ENCODE results near the gene AASDH.

The AASDH gene

DNA sequence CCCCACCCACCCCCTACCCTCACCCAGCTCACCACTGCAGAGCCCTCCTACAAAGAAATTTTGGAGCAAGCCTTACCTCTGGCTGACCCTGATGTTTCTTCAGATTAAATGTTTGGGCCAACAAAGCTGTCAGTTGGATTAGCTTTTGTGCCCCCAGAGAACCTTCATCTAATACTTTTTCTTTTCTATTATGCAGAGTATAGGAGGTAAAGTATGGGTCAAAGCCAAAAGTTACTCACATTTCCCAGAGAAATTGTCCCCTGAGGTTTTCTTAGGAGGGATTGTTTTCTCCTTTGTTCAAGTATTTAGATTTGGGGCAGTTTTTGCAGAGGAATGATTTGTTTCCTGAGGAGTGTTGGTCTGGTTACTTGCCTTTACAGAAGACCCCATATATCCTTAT is 69.5 kb downstream of the AASDH start:
- H3K4me1 Mint-ChIP-seq: no peaks in the 10 kb centered on the region
- H3K36me3 Mint-ChIP-seq: peaks cover 0 to 4% of the 10 kb centered on the region in 2 donors
- H3K9me3 Mint-ChIP-seq: peaks cover 4 to 6% of the 10 kb centered on the region in 2 donors
- DNase-seq (no peak), ATAC-seq (replicated peaks) (no peak)
- H3K27me3 Mint-ChIP-seq: no peaks in the 10 kb centered on the region
- no peak overlapping the region for H3K27ac Mint-ChIP-seq
- H3K4me3 Mint-ChIP-seq: no peak overlapping the region

DNA sequence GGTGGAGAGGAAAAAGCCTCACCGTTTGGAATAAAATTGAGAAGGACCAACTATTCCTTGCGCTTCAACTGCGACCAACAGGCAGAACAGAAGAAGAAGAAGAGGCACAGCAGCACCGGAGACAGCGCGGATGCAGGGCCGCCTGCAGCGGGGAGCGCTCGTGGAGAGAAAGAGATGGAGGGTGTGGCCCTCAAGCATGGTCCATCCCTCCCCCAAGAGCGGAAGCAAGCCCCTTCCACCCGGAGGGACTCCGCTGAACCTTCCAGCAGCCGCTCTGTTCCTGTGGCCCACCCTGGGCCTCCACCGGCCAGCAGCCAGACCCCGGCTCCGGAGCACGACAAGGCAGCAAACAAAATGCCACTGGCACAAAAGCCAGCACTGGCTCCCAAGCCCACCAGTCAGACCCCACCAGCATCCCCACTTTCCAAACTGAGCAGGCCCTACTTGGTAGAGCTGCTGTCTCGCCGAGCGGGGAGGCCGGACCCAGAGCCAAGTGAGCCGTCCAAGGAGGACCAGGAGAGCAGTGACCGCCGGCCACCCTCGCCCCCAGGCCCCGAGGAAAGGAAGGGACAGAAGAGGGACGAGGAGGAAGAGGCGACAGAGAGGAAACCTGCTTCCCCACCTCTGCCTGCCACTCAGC is 71.2 kb downstream of the AASDH start:
- no peak for DNase-seq
- no peak for ATAC-seq (replicated peaks)
- H3K4me3 Mint-ChIP-seq: no peak overlapping the region
- H3K4me1 Mint-ChIP-seq: no peaks in the 10 kb centered on the region
- H3K9me3 Mint-ChIP-seq: peaks cover 4 to 6% of the 10 kb centered on the region in 2 donors
- H3K27me3 Mint-ChIP-seq: no peaks in the 10 kb centered on the region
- H3K27ac Mint-ChIP-seq: no peak overlapping the region
- H3K36me3 Mint-ChIP-seq: peaks cover 0 to 4% of the 10 kb centered on the region in 2 donors

DNA sequence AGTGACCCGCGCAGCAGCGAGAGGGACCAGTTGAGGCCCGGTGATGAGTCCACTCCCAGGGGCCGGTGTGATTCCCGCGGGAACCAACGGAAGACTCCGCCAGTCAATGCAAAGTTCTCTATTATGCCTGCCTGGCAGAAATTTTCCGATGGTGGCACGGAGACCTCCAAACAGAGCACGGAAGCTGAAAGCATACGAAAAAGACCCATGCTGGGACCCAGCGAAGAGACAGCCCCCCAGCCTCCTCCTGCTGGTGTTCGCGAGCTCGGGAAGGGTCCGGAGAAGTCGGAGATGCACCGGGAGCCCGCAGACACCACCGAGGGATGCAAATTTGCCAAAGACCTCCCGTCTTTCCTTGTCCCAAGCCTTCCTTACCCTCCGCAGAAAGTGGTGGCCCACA is 71.7 kb downstream of the AASDH start:
- Mint-ChIP-seq H3K4me1 (no peaks in the 10 kb centered on the region), H3K36me3 (peaks cover 0 to 4% of the 10 kb centered on the region in 2 donors), H3K4me3 (no peak overlapping the region), H3K27ac (no peak overlapping the region), H3K9me3 (peaks cover 4 to 6% of the 10 kb centered on the region in 2 donors), H3K27me3 (no peaks in the 10 kb centered on the region)
- DNase-seq (no peak), ATAC-seq (replicated peaks) (no peak)

DNA sequence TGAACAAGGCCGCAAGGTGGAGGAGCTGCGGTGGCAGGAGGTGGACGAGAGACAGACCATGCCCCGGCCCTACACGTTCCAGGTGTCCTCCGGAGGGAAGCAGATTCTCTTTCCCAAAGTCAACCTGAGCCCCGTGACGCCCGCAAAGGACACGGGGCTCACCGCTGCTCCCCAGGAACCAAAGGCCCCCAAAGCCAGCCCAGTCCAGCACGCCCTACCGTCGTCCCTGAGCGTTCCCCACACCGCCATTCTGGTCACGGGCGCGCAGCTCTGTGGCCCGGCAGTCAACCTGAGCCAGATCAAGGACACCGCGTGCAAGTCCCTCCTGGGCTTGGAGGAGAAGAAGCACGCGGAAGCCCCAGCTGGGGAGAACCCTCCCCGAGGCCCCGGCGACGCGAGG is 72.2 kb downstream of the AASDH start:
- Mint-ChIP-seq H3K9me3 (peaks cover 4 to 6% of the 10 kb centered on the region in 2 donors), H3K4me3 (no peak overlapping the region), H3K36me3 (peaks cover 0 to 4% of the 10 kb centered on the region in 2 donors), H3K27me3 (no peaks in the 10 kb centered on the region), H3K27ac (no peak overlapping the region), H3K4me1 (no peaks in the 10 kb centered on the region)
- ATAC-seq (replicated peaks) (no peak), DNase-seq (no peak)

DNA sequence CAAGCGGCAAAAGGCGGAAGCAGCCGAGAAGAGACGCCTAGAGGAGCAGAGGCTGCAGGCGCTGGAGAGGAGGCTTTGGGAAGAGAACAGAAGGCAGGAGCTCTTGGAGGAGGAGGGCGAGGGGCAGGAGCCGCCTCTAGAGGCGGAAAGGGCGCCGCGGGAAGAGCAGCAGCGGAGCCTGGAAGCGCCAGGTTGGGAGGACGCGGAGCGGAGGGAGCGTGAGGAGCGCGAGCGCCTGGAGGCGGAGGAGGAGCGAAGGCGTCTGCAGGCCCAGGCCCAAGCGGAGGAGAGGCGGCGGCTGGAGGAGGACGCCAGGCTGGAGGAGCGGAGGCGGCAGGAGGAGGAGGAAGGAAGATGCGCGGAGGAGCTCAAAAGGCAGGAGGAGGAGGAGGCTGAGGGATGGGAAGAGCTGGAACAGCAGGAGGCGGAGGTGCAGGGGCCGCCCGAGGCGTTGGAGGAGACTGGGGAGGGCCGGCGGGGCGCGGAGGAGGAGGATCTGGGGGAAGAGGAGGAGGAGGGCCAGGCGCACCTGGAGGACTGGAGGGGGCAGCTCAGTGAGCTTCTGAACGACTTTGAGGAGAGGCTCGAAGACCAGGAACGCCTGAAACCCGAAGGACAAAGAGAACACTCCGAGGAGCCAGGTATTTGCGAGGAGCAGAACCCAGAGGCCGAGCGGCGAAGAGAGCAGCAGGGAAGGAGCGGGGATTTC is 72.9 kb downstream of the AASDH start:
- Mint-ChIP-seq H3K9me3 (peaks cover 4 to 6% of the 10 kb centered on the region in 2 donors), H3K36me3 (peaks cover 0 to 4% of the 10 kb centered on the region in 2 donors)
- no peak for ATAC-seq (replicated peaks)

DNA sequence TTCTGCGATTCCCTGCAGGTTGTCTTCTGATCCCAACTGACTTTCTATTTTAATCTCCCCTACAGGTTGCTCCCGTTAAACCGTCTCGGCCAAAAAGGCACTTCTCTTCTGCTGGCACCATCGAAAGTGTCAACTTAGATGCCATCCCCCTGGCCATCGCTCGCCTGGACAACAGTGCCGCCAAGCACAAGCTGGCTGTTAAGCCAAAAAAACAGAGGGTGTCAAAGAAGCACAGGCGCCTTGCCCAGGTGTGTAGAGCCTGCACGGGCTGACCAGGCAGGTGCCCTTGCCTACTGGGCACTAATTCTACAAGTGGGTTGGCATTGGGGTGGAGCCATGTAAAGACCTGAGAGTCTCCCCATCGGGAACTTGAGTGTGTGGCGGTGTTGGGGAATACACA is 74.2 kb downstream of the AASDH start:
- H3K4me3 Mint-ChIP-seq: no peak overlapping the region
- no peak overlapping the region for H3K27ac Mint-ChIP-seq

More for the DNA sequence above, 72.9 kb downstream of the AASDH start:
- H3K27me3 Mint-ChIP-seq: no peaks in the 10 kb centered on the region
- DNase-seq: no peak
- H3K27ac Mint-ChIP-seq: no peak overlapping the region
- H3K4me3 Mint-ChIP-seq: no peak overlapping the region
- no peaks in the 10 kb centered on the region for H3K4me1 Mint-ChIP-seq

DNA sequence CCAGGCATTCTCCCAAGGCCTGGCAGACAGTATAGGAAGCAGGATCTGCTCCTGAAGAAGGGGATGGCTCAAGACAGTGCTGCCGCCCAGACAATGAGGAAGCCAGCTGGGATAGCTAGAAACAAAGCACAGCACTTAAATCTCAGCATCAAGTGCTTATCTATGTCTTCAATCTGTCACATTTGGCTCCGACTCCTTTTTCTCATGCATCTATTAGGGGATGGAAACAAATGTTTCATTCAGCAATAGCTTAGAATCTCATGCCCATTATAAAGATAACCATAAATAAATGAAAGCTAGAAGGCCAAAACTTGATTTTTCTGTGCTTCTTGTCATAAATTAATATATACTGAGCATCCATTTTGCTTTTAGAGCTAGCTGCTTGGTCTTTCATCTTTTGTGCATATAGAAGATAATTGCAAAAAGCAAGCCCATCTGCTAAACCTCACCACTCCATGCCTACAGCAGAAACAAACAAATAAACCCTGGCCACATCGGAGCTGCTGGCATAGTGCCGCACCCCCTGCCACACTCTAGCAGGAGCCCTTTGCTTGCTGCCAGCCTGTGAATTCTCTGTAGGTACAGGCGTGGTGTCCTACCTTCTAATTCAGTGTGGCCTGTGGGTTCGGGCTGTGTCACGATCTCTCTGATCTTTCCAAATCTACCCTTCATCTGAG is 75.9 kb downstream of the AASDH start:
- ATAC-seq (replicated peaks): no peak
- H3K4me1 Mint-ChIP-seq: no peaks in the 10 kb centered on the region
- no peak overlapping the region for H3K27ac Mint-ChIP-seq
- no peak overlapping the region for H3K4me3 Mint-ChIP-seq
- peaks cover 0 to 4% of the 10 kb centered on the region in 2 donors for H3K36me3 Mint-ChIP-seq
- no peak for DNase-seq
- peaks cover 4 to 6% of the 10 kb centered on the region in 2 donors for H3K9me3 Mint-ChIP-seq
- no peaks in the 10 kb centered on the region for H3K27me3 Mint-ChIP-seq

More for the DNA sequence above, 74.2 kb downstream of the AASDH start:
- Mint-ChIP-seq H3K27me3 (no peaks in the 10 kb centered on the region), H3K36me3 (peaks cover 0 to 4% of the 10 kb centered on the region in 2 donors), H3K4me1 (no peaks in the 10 kb centered on the region), H3K9me3 (peaks cover 4 to 6% of the 10 kb centered on the region in 2 donors)
- ATAC-seq (replicated peaks) (no peak), DNase-seq (no peak)

DNA sequence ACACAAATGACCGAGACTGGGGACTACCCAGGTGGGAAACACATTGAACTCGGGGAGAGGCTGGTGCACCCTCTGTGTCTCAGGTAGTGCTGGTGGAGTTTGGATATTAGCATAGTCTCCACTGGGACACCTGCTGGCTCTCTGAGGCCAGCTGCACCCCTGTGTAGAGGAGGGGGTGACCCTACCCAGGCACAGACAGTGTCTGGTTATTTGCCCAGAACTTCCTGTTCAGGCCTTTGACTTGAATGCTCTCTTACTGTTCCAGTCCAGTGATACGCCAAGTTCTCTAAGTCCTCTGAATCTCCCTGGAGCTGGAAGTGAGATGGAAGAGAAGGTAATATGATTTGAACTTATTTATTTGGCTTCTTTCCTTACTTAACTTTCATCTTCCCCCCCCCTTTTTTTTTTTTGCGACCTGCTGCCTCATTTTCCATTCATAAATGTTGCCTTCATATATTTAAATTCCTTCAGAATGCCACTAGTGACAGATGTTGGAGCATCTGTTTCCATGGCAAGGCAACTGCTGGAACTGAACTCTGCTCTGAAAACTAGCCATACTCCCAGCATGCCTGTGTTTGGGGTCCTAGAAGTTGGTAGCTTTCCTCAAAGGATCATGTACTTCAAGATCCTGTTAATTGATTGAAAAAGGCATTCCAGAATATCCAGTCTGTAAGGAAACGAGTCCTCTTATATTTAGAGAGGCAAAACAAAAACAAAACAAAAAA is 76.7 kb downstream of the AASDH start:
- Mint-ChIP-seq H3K9me3 (peaks cover 3 to 4% of the 10 kb centered on the region in 2 donors), H3K27ac (no peak overlapping the region), H3K4me3 (no peak overlapping the region), H3K4me1 (no peaks in the 10 kb centered on the region), H3K27me3 (no peaks in the 10 kb centered on the region), H3K36me3 (peaks cover 0 to 4% of the 10 kb centered on the region in 2 donors)
- ATAC-seq (replicated peaks): no peak
- DNase-seq: no peak

DNA sequence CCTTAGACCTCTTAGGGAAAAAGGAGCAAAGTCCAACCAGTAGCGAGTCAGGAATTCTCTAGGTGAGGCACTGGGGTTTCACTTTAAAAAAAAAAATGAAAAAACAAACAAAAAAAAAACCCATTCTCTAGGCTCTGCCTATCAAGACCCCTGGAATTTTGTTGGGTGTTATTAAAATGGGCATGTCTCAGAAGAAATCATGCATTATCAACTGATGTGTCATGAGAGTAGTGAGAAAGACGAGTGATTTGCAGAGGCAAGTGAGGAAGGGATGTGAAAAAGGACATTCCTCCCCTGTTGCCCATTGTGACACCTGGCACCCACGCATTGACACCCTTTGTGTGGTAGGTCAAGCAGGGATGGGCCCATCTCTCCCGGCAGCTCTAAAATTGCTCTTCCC is 78.9 kb downstream of the AASDH start:
- Mint-ChIP-seq H3K27ac (no peak overlapping the region), H3K4me3 (no peak overlapping the region), H3K4me1 (no peaks in the 10 kb centered on the region), H3K27me3 (no peaks in the 10 kb centered on the region), H3K36me3 (no peaks in the 10 kb centered on the region), H3K9me3 (no peaks in the 10 kb centered on the region)
- ATAC-seq (replicated peaks) (no peak), DNase-seq (no peak)

DNA sequence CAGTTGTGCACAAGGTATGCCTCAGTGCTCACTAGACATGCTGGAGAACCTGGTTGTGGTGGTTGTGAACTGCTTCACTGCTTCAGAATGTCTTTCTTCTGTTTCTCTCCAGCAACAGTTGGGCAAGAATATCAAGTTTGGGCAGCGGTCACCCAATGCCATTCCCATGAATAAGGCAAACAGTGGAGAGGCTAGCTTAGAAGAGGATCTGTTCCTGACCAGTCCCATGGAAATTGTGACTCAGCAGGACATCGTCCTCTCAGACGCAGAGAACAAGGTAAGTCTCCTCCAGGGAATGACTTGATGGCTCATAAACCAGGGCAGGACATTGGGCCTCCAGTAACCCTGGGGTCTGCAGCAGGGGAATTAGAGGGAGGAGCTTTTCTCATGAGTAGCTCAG is 79.9 kb downstream of the AASDH start:
- H3K27me3 Mint-ChIP-seq: no peaks in the 10 kb centered on the region
- H3K4me3 Mint-ChIP-seq: no peak overlapping the region
- DNase-seq: no peak
- no peak overlapping the region for H3K27ac Mint-ChIP-seq
- ATAC-seq (replicated peaks): no peak
- no peaks in the 10 kb centered on the region for H3K9me3 Mint-ChIP-seq
- H3K4me1 Mint-ChIP-seq: no peaks in the 10 kb centered on the region
- no peaks in the 10 kb centered on the region for H3K36me3 Mint-ChIP-seq

DNA sequence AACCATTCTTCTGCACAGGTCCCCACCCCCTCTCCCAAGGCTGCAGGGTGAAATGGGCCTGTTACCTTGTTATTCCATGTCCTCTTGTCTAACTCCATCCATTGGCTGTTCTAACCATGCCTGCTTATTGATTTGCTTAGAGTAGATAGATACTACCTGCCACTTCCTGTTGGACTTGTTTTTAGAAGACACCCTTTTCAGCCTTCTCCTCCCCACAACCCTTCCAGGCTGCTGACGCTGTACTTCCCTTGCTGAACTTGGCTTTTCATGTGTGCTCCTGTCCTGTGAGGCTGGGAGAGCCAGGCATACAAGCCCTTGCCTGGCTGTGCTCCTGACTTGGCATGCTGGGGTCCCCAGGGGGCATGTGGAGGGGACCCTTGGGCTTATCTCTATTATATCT is 81.9 kb downstream of the AASDH start:
- H3K9me3 Mint-ChIP-seq: no peaks in the 10 kb centered on the region
- no peak for ATAC-seq (replicated peaks)
- no peak for DNase-seq
- H3K4me1 Mint-ChIP-seq: peaks cover 2 to 6% of the 10 kb centered on the region in 2 donors
- H3K27me3 Mint-ChIP-seq: no peaks in the 10 kb centered on the region
- no peaks in the 10 kb centered on the region for H3K36me3 Mint-ChIP-seq
- H3K27ac Mint-ChIP-seq: no peak overlapping the region
- H3K4me3 Mint-ChIP-seq: no peak overlapping the region

DNA sequence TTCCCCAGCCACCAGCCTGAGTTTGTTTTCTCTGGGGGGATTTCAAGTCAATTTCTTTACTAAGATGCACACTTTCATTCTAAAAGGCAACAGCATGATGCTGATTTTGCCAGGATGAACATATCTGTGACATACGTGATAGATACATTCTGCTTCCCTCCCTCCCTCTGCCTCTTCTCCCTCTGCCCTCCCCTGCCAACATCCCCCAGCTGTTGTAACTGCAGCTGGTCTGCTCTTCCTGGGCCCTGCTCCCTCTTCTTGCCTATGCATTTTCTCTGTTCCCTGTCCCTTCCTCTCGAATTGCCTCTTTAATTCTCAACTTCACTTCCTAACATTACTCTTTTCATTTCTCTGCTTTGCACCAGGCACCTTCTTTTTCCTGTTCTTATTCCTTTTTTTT is 83.4 kb downstream of the AASDH start:
- no peak for DNase-seq
- no peak for ATAC-seq (replicated peaks)
- Mint-ChIP-seq H3K9me3 (no peaks in the 10 kb centered on the region), H3K4me1 (peaks cover 2 to 6% of the 10 kb centered on the region in 2 donors), H3K27ac (no peak overlapping the region), H3K27me3 (no peaks in the 10 kb centered on the region), H3K4me3 (no peak overlapping the region), H3K36me3 (no peaks in the 10 kb centered on the region)

DNA sequence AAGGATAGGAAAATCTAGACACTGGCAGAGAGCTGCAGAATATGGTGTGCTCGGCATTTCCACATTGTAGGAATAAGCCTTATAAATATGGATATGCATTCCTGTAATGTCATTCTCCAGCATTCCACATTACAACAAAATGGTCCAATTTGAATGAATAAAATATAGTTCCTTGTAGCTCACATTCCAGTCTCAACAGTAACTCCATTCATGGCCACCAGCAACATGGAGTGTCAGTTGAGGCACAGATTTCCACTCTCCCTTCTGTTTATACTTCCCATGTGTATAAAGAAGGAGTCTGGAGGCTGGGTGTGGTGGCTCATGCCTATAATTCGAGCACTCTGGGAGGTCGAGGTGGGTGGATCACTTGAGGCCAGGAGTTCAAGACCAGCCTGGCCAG is 84.5 kb downstream of the AASDH start:
- Mint-ChIP-seq H3K27ac (no peak overlapping the region), H3K4me3 (no peak overlapping the region), H3K27me3 (no peaks in the 10 kb centered on the region), H3K36me3 (no peaks in the 10 kb centered on the region), H3K4me1 (peaks cover 2 to 6% of the 10 kb centered on the region in 2 donors), H3K9me3 (no peaks in the 10 kb centered on the region)
- no peak for DNase-seq
- no peak for ATAC-seq (replicated peaks)

DNA sequence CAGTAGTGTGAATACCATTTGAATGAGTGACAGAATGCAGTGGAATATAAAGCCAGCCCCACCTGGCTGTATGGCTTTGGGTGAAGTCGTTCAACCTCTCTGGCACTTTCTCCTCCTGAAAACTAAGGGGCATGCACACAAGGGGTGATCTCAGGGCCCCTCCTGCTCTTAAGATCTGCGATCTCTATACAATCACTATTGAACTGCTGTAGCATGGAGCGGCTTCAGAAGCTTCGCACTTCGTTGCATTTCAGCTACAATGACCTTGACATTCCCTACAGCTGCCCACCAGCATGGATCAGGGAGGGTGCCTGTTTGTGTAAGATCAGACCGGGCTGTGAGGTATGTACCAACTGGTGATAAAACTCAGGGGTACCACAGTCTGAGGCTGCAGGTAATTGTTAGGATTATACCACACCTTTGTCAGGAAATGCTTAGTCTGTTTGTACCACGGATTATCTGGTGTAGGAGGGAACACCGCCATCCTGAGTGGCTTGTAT is 85.2 kb downstream of the AASDH start:
- H3K9me3 Mint-ChIP-seq: no peaks in the 10 kb centered on the region
- no peak for ATAC-seq (replicated peaks)
- no peak for DNase-seq
- peaks cover 2 to 6% of the 10 kb centered on the region in 2 donors for H3K4me1 Mint-ChIP-seq
- no peak overlapping the region for H3K27ac Mint-ChIP-seq
- H3K36me3 Mint-ChIP-seq: no peaks in the 10 kb centered on the region
- no peaks in the 10 kb centered on the region for H3K27me3 Mint-ChIP-seq
- no peak overlapping the region for H3K4me3 Mint-ChIP-seq

Data from stimulated activated naive B cell treated with anti-CD40 and anti-IgM and Interleukin-4, amounts not matched to agents 10 μg/mL and 1 μg/mL and 100 μg/mL, for 72 hours (primary cell).